GM23338 (cell line): ENCODE measurements around the gene RFC3. TPM values are rescaled to one million over a fixed set of nuclear protein-coding genes. Genes with fewer than 3 reads are reported as not detected.

ENCODE experiments used
- ATAC-seq: fragments of 200-7000 bp; cut with Tn5 transposase; 3 replicates; pipeline ENCODE4 v1.9.1; 2020
- DNase-seq: peaks from one replicate; pipeline ENCODE4 v3.0.0-alpha.2; 2015; ENCODE audit warnings: low spot score
- H2AFZ ChIP-seq: fragments of 200-600 bp; sonication (generic); 2 replicates; pipeline ENCODE4 v1.8.0; 2016; ENCODE audit warnings: antibody characterized with exemption, mild to moderate bottlenecking, moderate library complexity
- H3F3A ChIP-seq: fragments of 200-600 bp; sonication (generic); replicated peaks from 2 replicates; pipeline ENCODE4 v1.8.0; 2017; ENCODE audit warnings: antibody characterized with exemption, mixed run types, low read depth
- H3K27ac ChIP-seq: fragments of 200-600 bp; sonication (generic); 2 replicates; pipeline ENCODE4 v1.6.1; 2016; ENCODE audit warnings: low read depth
- H3K27me3 ChIP-seq: fragments of 200-600 bp; sonication (generic); 2 replicates; pipeline ENCODE4 v1.8.0; 2016; ENCODE audit warnings: mild to moderate bottlenecking, mixed run types, moderate library complexity; ENCODE audit not compliant: insufficient read depth
- H3K36me3 ChIP-seq: fragments of 200-600 bp; sonication (generic); 2 replicates; pipeline ENCODE4 v1.8.0; 2016; ENCODE audit warnings: mild to moderate bottlenecking; ENCODE audit not compliant: insufficient read depth
- H3K4me1 ChIP-seq: fragments of 200-600 bp; sonication (generic); 2 replicates; pipeline ENCODE4 v1.8.0; 2016; ENCODE audit warnings: mild to moderate bottlenecking, moderate library complexity; ENCODE audit not compliant: insufficient read depth
- H3K4me2 ChIP-seq: fragments of 200-600 bp; sonication (generic); 2 replicates; pipeline ENCODE4 v1.7.1; 2017; ENCODE audit warnings: mixed run types
- H3K4me3 ChIP-seq: fragments of 200-600 bp; sonication (generic); 2 replicates; pipeline ENCODE4 v1.6.1; 2016; ENCODE audit warnings: mixed run types
- H3K79me2 ChIP-seq: fragments of 200-600 bp; sonication (generic); replicated peaks from 2 replicates; pipeline ENCODE4 v1.8.0; 2017; ENCODE audit warnings: mild to moderate bottlenecking; ENCODE audit not compliant: insufficient read depth
- H3K9me2 ChIP-seq: fragments of 200-600 bp; sonication (generic); 2 replicates; pipeline ENCODE4 v1.8.0; 2017; ENCODE audit not compliant: insufficient read depth
- H4K20me1 ChIP-seq: fragments of 200-600 bp; sonication (generic); replicated peaks from 2 replicates; pipeline ENCODE4 v1.8.0; 2017; ENCODE audit warnings: mild to moderate bottlenecking; ENCODE audit not compliant: insufficient read depth
- H3K27ac Mint-ChIP-seq: 2 replicates; pipeline ENCODE4 v1.8.0; 2020; ENCODE audit warnings: inconsistent platforms, mild to moderate bottlenecking, moderate library complexity, mixed read lengths
- H3K27me3 Mint-ChIP-seq: 3 replicates; pipeline ENCODE4 v1.8.0; 2022; ENCODE audit warnings: low read depth, mild to moderate bottlenecking, moderate library complexity, mixed read lengths, inconsistent platforms; ENCODE audit not compliant: insufficient read depth, poor library complexity
- H3K36me3 Mint-ChIP-seq: 3 replicates; pipeline ENCODE4 v1.8.0; 2021; ENCODE audit warnings: low read depth, mild to moderate bottlenecking, inconsistent platforms, moderate library complexity, mixed read lengths
- H3K4me1 Mint-ChIP-seq: 3 replicates; pipeline ENCODE4 v1.8.0; 2020; ENCODE audit warnings: mild to moderate bottlenecking, inconsistent platforms, mixed read lengths
- H3K4me3 Mint-ChIP-seq: 3 replicates; pipeline ENCODE4 v1.8.0; 2021; ENCODE audit warnings: moderate library complexity, mild to moderate bottlenecking, inconsistent platforms, mixed read lengths
- H3K9me3 Mint-ChIP-seq: 3 replicates; pipeline ENCODE4 v1.8.0; 2020; ENCODE audit warnings: moderate library complexity, mild to moderate bottlenecking, inconsistent platforms, mixed read lengths
- CREB1 ChIP-seq: fragments of 250-450 bp; sonication (Bioruptor Pico); IDR thresholded peaks from 2 replicates; pipeline ENCODE4 v1.5.0; 2020; ENCODE audit warnings: low read depth, mild to moderate bottlenecking, moderate library complexity
- ETS1 ChIP-seq: IDR thresholded peaks from 2 replicates; pipeline ENCODE4 v1.6.1; 2016; ENCODE audit warnings: antibody characterized with exemption
- EZH2 ChIP-seq: fragments of 200-600 bp; sonication (generic); IDR thresholded peaks from one replicate; pipeline ENCODE4 v1.8.0; 2017; ENCODE audit warnings: antibody characterized with exemption, mild to moderate bottlenecking, low read depth; ENCODE audit not compliant: unreplicated experiment
- EZH2phosphoT487 ChIP-seq: fragments of 200-600 bp; sonication (generic); IDR thresholded peaks from one replicate; pipeline ENCODE4 v1.8.1; 2018; ENCODE audit warnings: antibody characterized with exemption; ENCODE audit not compliant: unreplicated experiment
- JUNB ChIP-seq: IDR thresholded peaks from one replicate; pipeline ENCODE4 v1.6.1; 2016; ENCODE audit warnings: antibody characterized with exemption; ENCODE audit not compliant: unreplicated experiment
- NANOG ChIP-seq: IDR thresholded peaks from 2 replicates; pipeline ENCODE4 v1.6.1; 2016; ENCODE audit warnings: antibody characterized with exemption, borderline replicate concordance
- POLR2AphosphoS5 ChIP-seq: IDR thresholded peaks from 2 replicates; pipeline ENCODE4 v1.6.1; 2016; ENCODE audit warnings: antibody characterized with exemption, low read depth
- STAT1 ChIP-seq: IDR thresholded peaks from one replicate; pipeline ENCODE4 v1.6.1; 2016; ENCODE audit warnings: antibody characterized with exemption; ENCODE audit not compliant: unreplicated experiment
- ZNF114 ChIP-seq: fragments of 250-450 bp; sonication (Bioruptor Pico); IDR thresholded peaks from 2 replicates; pipeline ENCODE4 v1.5.0; 2020; ENCODE audit warnings: mild to moderate bottlenecking, moderate library complexity
- ZNF331 ChIP-seq: fragments of 250-450 bp; sonication (Bioruptor Pico); IDR thresholded peaks from 2 replicates; pipeline ENCODE4 v1.5.0; 2020; ENCODE audit warnings: low read depth, mild to moderate bottlenecking, moderate library complexity
- ZNF462 ChIP-seq: fragments of 250-450 bp; sonication (Bioruptor Pico); IDR thresholded peaks from 2 replicates; pipeline ENCODE4 v1.5.0; 2020; ENCODE audit warnings: mild to moderate bottlenecking, moderate library complexity
- polyA plus RNA-seq: library from polyadenylated mRNA; unstranded; fragments of >200 nt; fragmentation: Nextera tagmentation; extraction: Ambion mirVana; gene quantifications from 2 replicates; pipeline ENCODE4 v1.2.1, GENCODE V29; 2016
- total RNA-seq: library from RNA; depleted of rRNA; stranded (reverse); fragments of >200 nt; shearing (Covaris generic); gene quantifications from 2 replicates; pipeline ENCODE4 v1.2.3, GENCODE V29; 2014
- TF ChIP-seq, protein P1 (sequence below): IDR thresholded peaks from one replicate; pipeline ENCODE4 v1.6.1; 2018; ENCODE audit warnings: antibody characterized with exemption; ENCODE audit not compliant: unreplicated experiment
- TF ChIP-seq, protein P2 (sequence below), 2 experiments: fragments of 200-600 bp in 1 of 2; sonication (generic) in 1 of 2; conservative IDR thresholded peaks; 2 replicates each; pipeline versions ENCODE4 v1.5.1 to v1.6.1; 2016 to 2017; ENCODE audit warnings: antibody characterized with exemption in 2 of 2, low read depth in 2 of 2, mild to moderate bottlenecking in 2 of 2, moderate library complexity in 1 of 2

RFC3 gene
- total and polyA plus RNA-seq, 2 experiments from 2014 or later: 48.7 to 75.5 TPM

DNA sequence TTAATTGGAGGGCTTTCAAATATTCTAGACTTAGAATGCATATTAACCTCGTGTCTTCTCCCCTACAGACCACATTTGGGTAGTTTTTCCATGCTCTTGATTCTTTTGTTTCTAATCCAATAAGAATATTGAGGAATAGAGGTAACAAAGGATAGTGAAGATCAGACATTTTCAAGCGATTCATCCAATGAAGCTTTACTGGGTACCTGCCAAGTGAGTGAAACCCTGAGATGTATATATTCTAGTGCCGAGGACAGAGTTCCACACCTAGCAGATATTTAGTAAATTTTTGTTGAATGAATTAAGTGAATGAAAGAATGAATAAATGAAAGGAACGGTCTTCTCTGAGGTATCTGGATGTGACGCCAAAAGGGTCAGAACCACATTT lies 442 bp upstream of the RFC3 start:
- no peaks in the 10 kb centered on the region for H3K9me2 ChIP-seq
- peaks cover 44% of the 10 kb centered on the region for H3K79me2 ChIP-seq
- ATAC-seq (no peak), DNase-seq (peak; percentile 3)
- no peaks in the 10 kb centered on the region; the same call in 2 of the 3 replicates for H3K9me3 Mint-ChIP-seq
- H3K4me3 ChIP-seq: peak overlapping the region; percentile 98
- H3K4me1 ChIP-seq: no peaks in the 10 kb centered on the region; the same call in 1 of the 2 replicates
- no peaks in the 10 kb centered on the region; the same call in 1 of the 2 replicates for H4K20me1 ChIP-seq
- no peak overlapping the region for H3K27ac ChIP-seq
- H2AFZ ChIP-seq: peak overlapping the region; percentile 53; the same call in 1 of the 2 replicates
- TF ChIP-seq ZNF462 (CRISPR knock-in tag) (no peak), ZNF331 (CRISPR knock-in tag) (no peak), CREB1 (CRISPR knock-in tag) (no peak), EZH2 (no peak), NANOG (no peak), ETS1 (no peak), ZNF114 (CRISPR knock-in tag) (no peak), EZH2phosphoT487 (no peak), JUNB (no peak), POLR2AphosphoS5 (no peak), STAT1 (no peak)
- TF ChIP-seq, protein P1, sequence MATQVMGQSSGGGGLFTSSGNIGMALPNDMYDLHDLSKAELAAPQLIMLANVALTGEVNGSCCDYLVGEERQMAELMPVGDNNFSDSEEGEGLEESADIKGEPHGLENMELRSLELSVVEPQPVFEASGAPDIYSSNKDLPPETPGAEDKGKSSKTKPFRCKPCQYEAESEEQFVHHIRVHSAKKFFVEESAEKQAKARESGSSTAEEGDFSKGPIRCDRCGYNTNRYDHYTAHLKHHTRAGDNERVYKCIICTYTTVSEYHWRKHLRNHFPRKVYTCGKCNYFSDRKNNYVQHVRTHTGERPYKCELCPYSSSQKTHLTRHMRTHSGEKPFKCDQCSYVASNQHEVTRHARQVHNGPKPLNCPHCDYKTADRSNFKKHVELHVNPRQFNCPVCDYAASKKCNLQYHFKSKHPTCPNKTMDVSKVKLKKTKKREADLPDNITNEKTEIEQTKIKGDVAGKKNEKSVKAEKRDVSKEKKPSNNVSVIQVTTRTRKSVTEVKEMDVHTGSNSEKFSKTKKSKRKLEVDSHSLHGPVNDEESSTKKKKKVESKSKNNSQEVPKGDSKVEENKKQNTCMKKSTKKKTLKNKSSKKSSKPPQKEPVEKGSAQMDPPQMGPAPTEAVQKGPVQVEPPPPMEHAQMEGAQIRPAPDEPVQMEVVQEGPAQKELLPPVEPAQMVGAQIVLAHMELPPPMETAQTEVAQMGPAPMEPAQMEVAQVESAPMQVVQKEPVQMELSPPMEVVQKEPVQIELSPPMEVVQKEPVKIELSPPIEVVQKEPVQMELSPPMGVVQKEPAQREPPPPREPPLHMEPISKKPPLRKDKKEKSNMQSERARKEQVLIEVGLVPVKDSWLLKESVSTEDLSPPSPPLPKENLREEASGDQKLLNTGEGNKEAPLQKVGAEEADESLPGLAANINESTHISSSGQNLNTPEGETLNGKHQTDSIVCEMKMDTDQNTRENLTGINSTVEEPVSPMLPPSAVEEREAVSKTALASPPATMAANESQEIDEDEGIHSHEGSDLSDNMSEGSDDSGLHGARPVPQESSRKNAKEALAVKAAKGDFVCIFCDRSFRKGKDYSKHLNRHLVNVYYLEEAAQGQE: no peak
- TF ChIP-seq, protein P2, sequence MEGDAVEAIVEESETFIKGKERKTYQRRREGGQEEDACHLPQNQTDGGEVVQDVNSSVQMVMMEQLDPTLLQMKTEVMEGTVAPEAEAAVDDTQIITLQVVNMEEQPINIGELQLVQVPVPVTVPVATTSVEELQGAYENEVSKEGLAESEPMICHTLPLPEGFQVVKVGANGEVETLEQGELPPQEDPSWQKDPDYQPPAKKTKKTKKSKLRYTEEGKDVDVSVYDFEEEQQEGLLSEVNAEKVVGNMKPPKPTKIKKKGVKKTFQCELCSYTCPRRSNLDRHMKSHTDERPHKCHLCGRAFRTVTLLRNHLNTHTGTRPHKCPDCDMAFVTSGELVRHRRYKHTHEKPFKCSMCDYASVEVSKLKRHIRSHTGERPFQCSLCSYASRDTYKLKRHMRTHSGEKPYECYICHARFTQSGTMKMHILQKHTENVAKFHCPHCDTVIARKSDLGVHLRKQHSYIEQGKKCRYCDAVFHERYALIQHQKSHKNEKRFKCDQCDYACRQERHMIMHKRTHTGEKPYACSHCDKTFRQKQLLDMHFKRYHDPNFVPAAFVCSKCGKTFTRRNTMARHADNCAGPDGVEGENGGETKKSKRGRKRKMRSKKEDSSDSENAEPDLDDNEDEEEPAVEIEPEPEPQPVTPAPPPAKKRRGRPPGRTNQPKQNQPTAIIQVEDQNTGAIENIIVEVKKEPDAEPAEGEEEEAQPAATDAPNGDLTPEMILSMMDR (conservative IDR thresholded peaks at IDR 0.05; ENCODE audit: low read depth in 2 of 2): no peak
- no peaks in the 10 kb centered on the region for H3F3A ChIP-seq
- H3K36me3 Mint-ChIP-seq: peaks cover 24% of the 10 kb centered on the region
- peak overlapping the region; percentile 97 for H3K4me3 Mint-ChIP-seq
- H3K27me3 Mint-ChIP-seq: peaks cover 8% of the 10 kb centered on the region
- H3K4me1 Mint-ChIP-seq: peaks cover 4% of the 10 kb centered on the region; the same call in 1 of the 3 replicates
- peaks cover 14% of the 10 kb centered on the region; the same call in 1 of the 2 replicates for H3K36me3 ChIP-seq
- peak overlapping the region; percentile 97 for H3K27ac Mint-ChIP-seq
- H3K4me2 ChIP-seq: peak overlapping the region; percentile 74
- H3K27me3 ChIP-seq: no peaks in the 10 kb centered on the region
